H9 (cell line): ENCODE data around the gene RAPGEF3. TPM values are rescaled to one million over a fixed set of nuclear protein-coding genes. Genes with fewer than 3 reads are reported as not detected.

Experiments
- DNase-seq: peaks from one replicate; pipeline ENCODE4 v3.0.0-alpha.2; 2017
- H2AFZ ChIP-seq: one replicate; pipeline ENCODE4 v1.6.1; 2013; ENCODE audit warnings: mild to moderate bottlenecking, low read length, control low read depth, moderate library complexity
- H2AK5ac ChIP-seq: 2 replicates; pipeline ENCODE4 v1.6.1; 2013; ENCODE audit warnings: low read length, control low read depth, mixed read lengths; ENCODE audit not compliant: insufficient read length
- H2BK120ac ChIP-seq: one replicate; pipeline ENCODE4 v1.6.1; 2013; ENCODE audit warnings: low read depth, mild to moderate bottlenecking, low read length, control low read depth, inconsistent platforms; ENCODE audit not compliant: poor library complexity, severe bottlenecking
- H2BK12ac ChIP-seq: 2 replicates; pipeline ENCODE4 v1.6.1; 2013; ENCODE audit warnings: low read length, control low read depth, mixed read lengths, low read depth; ENCODE audit not compliant: insufficient read length
- H2BK15ac ChIP-seq: 2 replicates; pipeline ENCODE4 v1.6.1; 2013; ENCODE audit warnings: low read depth, low read length, control low read depth
- H2BK20ac ChIP-seq: one replicate; pipeline ENCODE4 v1.6.1; 2013; ENCODE audit warnings: low read depth, mild to moderate bottlenecking, low read length, control low read depth, inconsistent platforms; ENCODE audit not compliant: poor library complexity, severe bottlenecking
- H2BK5ac ChIP-seq: 2 replicates; pipeline ENCODE4 v1.6.1; 2013; ENCODE audit warnings: low read length, control low read depth, mixed read lengths; ENCODE audit not compliant: insufficient read length
- H3K14ac ChIP-seq: 2 replicates; pipeline ENCODE4 v1.6.1; 2013; ENCODE audit warnings: low read length, control low read depth; ENCODE audit not compliant: insufficient read depth
- H3K18ac ChIP-seq: 2 replicates; pipeline ENCODE4 v1.6.1; 2013; ENCODE audit warnings: low read depth, mild to moderate bottlenecking, mixed read lengths, low read length, control low read depth; ENCODE audit not compliant: insufficient read length
- H3K23ac ChIP-seq: 2 replicates; pipeline ENCODE4 v1.6.1; 2013; ENCODE audit warnings: low read length, control low read depth, mixed read lengths, low read depth; ENCODE audit not compliant: insufficient read length
- H3K23me2 ChIP-seq: 2 replicates; pipeline ENCODE4 v1.6.1; 2013; ENCODE audit warnings: low read depth, mild to moderate bottlenecking, mixed read lengths, low read length, control low read depth; ENCODE audit not compliant: insufficient read length, poor library complexity, severe bottlenecking
- H3K27ac ChIP-seq: 2 replicates; pipeline ENCODE4 v1.5.1; 2013; ENCODE audit warnings: low read length, control low read depth, mixed read lengths, low read depth; ENCODE audit not compliant: insufficient read length
- H3K27me3 ChIP-seq: 2 replicates; pipeline ENCODE4 v1.6.1; 2013; ENCODE audit warnings: low read length, control low read depth, inconsistent platforms; ENCODE audit not compliant: insufficient read depth
- H3K4ac ChIP-seq: 2 replicates; pipeline ENCODE4 v1.6.1; 2013; ENCODE audit warnings: low read depth, mild to moderate bottlenecking, control low read depth, inconsistent platforms, low read length, moderate library complexity
- H3K4me1 ChIP-seq: 2 replicates; pipeline ENCODE4 v1.6.1; 2013; ENCODE audit warnings: low read length, control low read depth, inconsistent platforms; ENCODE audit not compliant: insufficient read depth
- H3K4me2 ChIP-seq: 2 replicates; pipeline ENCODE4 v1.6.1; 2013; ENCODE audit warnings: low read length, control low read depth, mixed read lengths; ENCODE audit not compliant: insufficient read length, insufficient read depth
- H3K56ac ChIP-seq: 2 replicates; pipeline ENCODE4 v1.6.1; 2013; ENCODE audit warnings: low read depth, mild to moderate bottlenecking, mixed read lengths, low read length, control low read depth; ENCODE audit not compliant: insufficient read length
- H3K79me1 ChIP-seq: 2 replicates; pipeline ENCODE4 v1.6.1; 2013; ENCODE audit warnings: low read depth, mild to moderate bottlenecking, moderate library complexity, low read length, control low read depth, inconsistent platforms; ENCODE audit not compliant: insufficient read depth, poor library complexity, severe bottlenecking
- H3K79me2 ChIP-seq: 2 replicates; pipeline ENCODE4 v1.6.1; 2013; ENCODE audit warnings: low read length, control low read depth, inconsistent platforms; ENCODE audit not compliant: insufficient read depth
- H3K9ac ChIP-seq: 2 replicates; pipeline ENCODE4 v1.6.1; 2013; ENCODE audit warnings: low read length, control low read depth, mixed read lengths; ENCODE audit not compliant: insufficient read length; ENCODE audit errors: extremely low read depth
- H3K9me3 ChIP-seq: one replicate; pipeline ENCODE4 v1.6.1; 2013; ENCODE audit warnings: low read depth, low read length, inconsistent platforms; ENCODE audit not compliant: control insufficient read depth
- H3T11ph ChIP-seq: one replicate; pipeline ENCODE4 v1.6.1; 2013; ENCODE audit warnings: mild to moderate bottlenecking, low read length, control low read depth, inconsistent platforms
- H4K20me1 ChIP-seq: one replicate; pipeline ENCODE4 v1.6.1; 2013; ENCODE audit not compliant: control insufficient read depth, insufficient read length, insufficient read depth
- H4K5ac ChIP-seq: 2 replicates; pipeline ENCODE4 v1.6.1; 2013; ENCODE audit warnings: low read depth, mild to moderate bottlenecking, mixed read lengths, low read length, control low read depth; ENCODE audit not compliant: insufficient read length
- H4K8ac ChIP-seq: replicated peaks from 2 replicates; pipeline ENCODE4 v1.6.1; 2013; ENCODE audit warnings: low read length, control low read depth, mixed read lengths, low read depth; ENCODE audit not compliant: insufficient read length
- H4K91ac ChIP-seq: 2 replicates; pipeline ENCODE4 v1.6.1; 2013; ENCODE audit warnings: low read depth, mild to moderate bottlenecking, moderate library complexity, mixed read lengths, low read length, control low read depth; ENCODE audit not compliant: insufficient read length
- H3K27ac Mint-ChIP-seq, 3 experiments: 2 replicates in 2 of 3; 3 replicates in 1 of 3; pipeline ENCODE4 v1.8.0; 2020 to 2021; ENCODE audit warnings: mixed read lengths in 3 of 3, mild to moderate bottlenecking in 1 of 3, moderate library complexity in 1 of 3
- H3K27me3 Mint-ChIP-seq: 2 replicates; pipeline ENCODE4 v1.8.0; 2021; ENCODE audit warnings: low read depth, mild to moderate bottlenecking, moderate library complexity, mixed read lengths
- H3K36me3 Mint-ChIP-seq, 3 experiments: 2 replicates in 2 of 3; 3 replicates in 1 of 3; pipeline ENCODE4 v1.8.0; 2020 to 2021; ENCODE audit warnings: low read depth in 3 of 3, mixed read lengths in 3 of 3; ENCODE audit not compliant: insufficient read depth in 1 of 3
- H3K4me1 Mint-ChIP-seq, 2 experiments: 2 replicates each; pipeline ENCODE4 v1.8.0; 2020; ENCODE audit warnings: mixed read lengths in 2 of 2
- H3K4me3 Mint-ChIP-seq, 2 experiments: 2 replicates in 1 of 2; 3 replicates in 1 of 2; pipeline ENCODE4 v1.8.0; 2020 to 2021; ENCODE audit warnings: mild to moderate bottlenecking in 2 of 2, mixed read lengths in 2 of 2, moderate library complexity in 1 of 2
- H3K9me3 Mint-ChIP-seq, 2 experiments: 2 replicates in 1 of 2; 3 replicates in 1 of 2; pipeline ENCODE4 v1.8.0; 2020; ENCODE audit warnings: mild to moderate bottlenecking in 2 of 2, mixed read lengths in 2 of 2, moderate library complexity in 1 of 2
- WGBS: extraction: QIAGEN DNeasy Blood & Tissue Kit; methylation state at CpG from one replicate; pipeline ENCODE4 v1.1.7; 2013; ENCODE audit warnings: missing lambda C conversion rate, low lambda C conversion rate, mixed read lengths; ENCODE audit not compliant: insufficient read length; ENCODE audit errors: extremely low coverage; 5-methylcytosine and 5-hydroxymethylcytosine counted together
- total RNA-seq: library from RNA; stranded (reverse); gene quantifications from 2 replicates; pipeline ENCODE4 v1.2.1, GENCODE V29; 2021
- TF ChIP-seq, protein P1 (sequence below): fragments of 200-600 bp; sonication (generic); conservative IDR thresholded peaks from 3 replicates; pipeline ENCODE4 v1.8.0; 2021; ENCODE audit warnings: antibody characterized with exemption, mild to moderate bottlenecking

Gene RAPGEF3
- total RNA-seq, 1 experiment from 2014 or later = 7.4 TPM

- Mint-ChIP-seq H3K27me3 (peaks cover 2% of the 10 kb centered on the region; the same call in 1 of the 2 replicates), H3K4me3 (no peak overlapping the region), H3K36me3 (no peaks in the 10 kb centered on the region; a peak in 1 of 7 replicates), H3K9me3 (no peaks in the 10 kb centered on the region), H3K27ac (peak overlapping the region in 1 of 3 experiments; percentile 56; a peak in 3 of 7 replicates), H3K4me1 (peaks cover 13 to 16% of the 10 kb centered on the region in 2 experiments)
- Histone ChIP-seq H3T11ph (no peak overlapping the region), H2BK20ac (no peak overlapping the region), H2AK5ac (no peak overlapping the region), H3K79me2 (no peaks in the 10 kb centered on the region), H3K56ac (no peak overlapping the region), H2BK120ac (no peak overlapping the region), H3K79me1 (no peaks in the 10 kb centered on the region), H3K23me2 (no peaks in the 10 kb centered on the region), H3K9me3 (no peaks in the 10 kb centered on the region), H3K4me1 (peaks cover 6% of the 10 kb centered on the region), H3K18ac (no peak overlapping the region), H3K14ac (no peak overlapping the region), H2BK15ac (no peak overlapping the region), H2BK5ac (no peak overlapping the region), H2AFZ (no peak overlapping the region), H2BK12ac (no peak overlapping the region), H4K8ac (no peak overlapping the region), H3K27ac (no peak overlapping the region), H4K20me1 (peaks cover 3% of the 10 kb centered on the region), H3K9ac (no peak overlapping the region), H4K91ac (no peak overlapping the region), H3K23ac (no peak overlapping the region), H3K27me3 (no peaks in the 10 kb centered on the region), H3K4me2 (no peak overlapping the region), H4K5ac (no peak overlapping the region), H3K4ac (no peak overlapping the region)
- no CpG with 5 or more reads among the region's 4 CpGs for WGBS
- TF ChIP-seq, protein P1, sequence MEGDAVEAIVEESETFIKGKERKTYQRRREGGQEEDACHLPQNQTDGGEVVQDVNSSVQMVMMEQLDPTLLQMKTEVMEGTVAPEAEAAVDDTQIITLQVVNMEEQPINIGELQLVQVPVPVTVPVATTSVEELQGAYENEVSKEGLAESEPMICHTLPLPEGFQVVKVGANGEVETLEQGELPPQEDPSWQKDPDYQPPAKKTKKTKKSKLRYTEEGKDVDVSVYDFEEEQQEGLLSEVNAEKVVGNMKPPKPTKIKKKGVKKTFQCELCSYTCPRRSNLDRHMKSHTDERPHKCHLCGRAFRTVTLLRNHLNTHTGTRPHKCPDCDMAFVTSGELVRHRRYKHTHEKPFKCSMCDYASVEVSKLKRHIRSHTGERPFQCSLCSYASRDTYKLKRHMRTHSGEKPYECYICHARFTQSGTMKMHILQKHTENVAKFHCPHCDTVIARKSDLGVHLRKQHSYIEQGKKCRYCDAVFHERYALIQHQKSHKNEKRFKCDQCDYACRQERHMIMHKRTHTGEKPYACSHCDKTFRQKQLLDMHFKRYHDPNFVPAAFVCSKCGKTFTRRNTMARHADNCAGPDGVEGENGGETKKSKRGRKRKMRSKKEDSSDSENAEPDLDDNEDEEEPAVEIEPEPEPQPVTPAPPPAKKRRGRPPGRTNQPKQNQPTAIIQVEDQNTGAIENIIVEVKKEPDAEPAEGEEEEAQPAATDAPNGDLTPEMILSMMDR = peak; percentile 81
- DNase-seq = peak; percentile 84
Measured at GRCh38 chr12:47767216-47767724, 8.6 kb upstream of the RAPGEF3 start.
